Common myeloid progenitor, CD34-positive (primary cell): ENCODE measurements around the gene FLNC.
A peak's percentile ranks its signal among the peaks of the same experiment; 100 is the strongest.

Experiments
- CTCF ChIA-PET: fragments of 350-600 bp; sonication (Branson Sonifier 250); formaldehyde crosslinking; loops from one replicate; lab custom pipeline; 2021; ENCODE audit warnings: antibody characterized with exemption; lab: Charles Lee
- POLR2A ChIA-PET: fragments of 350-600 bp; sonication (Branson Sonifier 250); formaldehyde crosslinking; loops from one replicate; lab custom pipeline; 2021; ENCODE audit warnings: antibody characterized with exemption; lab: Charles Lee
- DNase-seq, 3 donors: peaks; one replicate each; pipeline versions ENCODE4 v3.0.0 to v3.0.0-alpha.2; 2013
- H3K27ac ChIP-seq, 2 experiments: 1 replicate in 1 of 2; 2 replicates in 1 of 2; pipeline ENCODE4 v1.7.0; 2013; ENCODE audit warnings: inconsistent platforms in 2 of 2, low read length in 2 of 2, mild to moderate bottlenecking in 2 of 2, low read depth in 1 of 2, moderate library complexity in 1 of 2; ENCODE audit not compliant: severe bottlenecking in 2 of 2, insufficient read depth in 1 of 2, poor library complexity in 1 of 2
- H3K27me3 ChIP-seq, 5 experiments: replicated peaks in 2 of 5; 1 replicate in 3 of 5; 2 replicates in 2 of 5; pipeline versions ENCODE4 v1.6.1 to v1.7.0; 2013; ENCODE audit warnings: low read length in 4 of 5, mild to moderate bottlenecking in 2 of 5, moderate library complexity in 2 of 5, inconsistent platforms in 1 of 5; ENCODE audit not compliant: insufficient read depth in 5 of 5, control insufficient read depth in 4 of 5
- H3K36me3 ChIP-seq, 4 experiments: 1 replicate in 2 of 4; 2 replicates in 2 of 4; pipeline versions ENCODE4 v1.6.1 to v1.7.0; 2013; ENCODE audit warnings: low read length in 3 of 4, control low read depth in 1 of 4, mild to moderate bottlenecking in 1 of 4; ENCODE audit not compliant: control insufficient read depth in 4 of 4, insufficient read depth in 4 of 4
- H3K4me1 ChIP-seq, 4 experiments: 1 replicate in 3 of 4; 2 replicates in 1 of 4; pipeline versions ENCODE4 v1.6.1 to v1.7.1; 2013; ENCODE audit warnings: low read length in 3 of 4, mild to moderate bottlenecking in 3 of 4, control low read depth in 1 of 4, inconsistent platforms in 1 of 4, moderate library complexity in 1 of 4; ENCODE audit not compliant: control insufficient read depth in 4 of 4, insufficient read depth in 4 of 4; ENCODE audit errors: control extremely low read depth in 1 of 4
- H3K4me3 ChIP-seq, 7 experiments: 1 replicate in 4 of 7; 2 replicates in 3 of 7; pipeline versions ENCODE4 v1.5.1 to v1.7.0; 2013; ENCODE audit warnings: mild to moderate bottlenecking in 7 of 7, low read length in 6 of 7, moderate library complexity in 6 of 7, inconsistent platforms in 2 of 7, low read depth in 2 of 7, control low read depth in 1 of 7; ENCODE audit not compliant: insufficient read depth in 4 of 7, control insufficient read depth in 1 of 7; ENCODE audit errors: extremely low read depth in 1 of 7
- H3K9me3 ChIP-seq, 5 experiments: 1 replicate in 4 of 5; 2 replicates in 1 of 5; pipeline versions ENCODE4 v1.6.1 to v1.7.1; 2013; ENCODE audit warnings: low read length in 4 of 5, mild to moderate bottlenecking in 2 of 5, inconsistent platforms in 1 of 5, low read depth in 1 of 5, moderate library complexity in 1 of 5; ENCODE audit not compliant: control insufficient read depth in 4 of 5, insufficient read depth in 2 of 5; ENCODE audit errors: control extremely low read depth in 1 of 5
- WGBS: methylation state at CpG from one replicate; pipeline ENCODE4 v1.1.5; 2013; ENCODE audit not compliant: insufficient coverage; 5-methylcytosine and 5-hydroxymethylcytosine counted together

FLNC gene

DNA sequence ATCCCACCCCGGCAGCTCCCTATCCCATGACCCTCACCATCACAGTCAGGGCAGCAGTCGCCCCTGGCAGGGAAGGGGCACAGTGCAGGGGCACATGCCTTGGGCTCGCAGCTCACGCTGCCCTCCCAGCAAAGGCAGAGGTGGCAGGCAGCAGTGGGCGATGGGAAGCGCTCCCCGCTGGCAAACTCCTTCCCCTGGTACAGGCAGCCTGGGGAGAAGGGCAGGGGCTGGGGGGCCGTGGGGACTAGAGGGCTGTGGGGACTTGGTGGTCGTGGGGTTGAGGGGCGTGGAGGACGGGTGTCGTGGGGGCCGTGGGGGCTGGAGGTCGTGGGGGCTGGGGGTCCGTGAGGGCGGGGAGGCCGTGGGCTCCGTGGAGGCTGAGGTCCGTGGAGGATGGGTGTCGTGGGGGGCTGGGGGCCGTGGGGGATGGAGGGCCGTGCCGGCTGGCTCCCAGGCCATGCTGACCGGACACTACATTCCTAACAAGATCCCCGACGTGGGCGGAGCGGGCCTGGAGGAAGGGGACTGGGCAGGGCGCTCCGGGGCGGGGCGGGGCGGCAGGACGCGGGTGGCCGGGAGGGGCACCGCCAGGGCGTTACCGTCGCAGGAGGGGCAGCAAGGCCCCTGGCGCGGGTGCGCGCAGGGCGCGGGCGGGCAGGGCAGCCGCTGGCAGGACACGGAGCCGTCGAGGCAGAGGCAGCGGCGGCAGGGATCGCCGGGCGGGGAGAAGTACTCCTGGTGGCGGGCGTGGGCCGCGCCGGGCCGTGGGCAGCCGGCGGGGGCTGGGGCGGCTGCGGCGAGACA lies 60.3 kb downstream of the FLNC start:
- no peak overlapping the region for H3K27ac ChIP-seq
- CTCF ChIA-PET, result interaction anchor here (0.7 kb wide), 1 partner anchor 65 kb away, joined by 3 read pairs; no protein-coding TSS in a partner anchor

GRCh38 chr7:128891110-128891941 lies 61.1 kb downstream of the FLNC start:
- H3K4me1 ChIP-seq, result peaks cover 0 to 12% (median 10%) of the 10 kb centered on the region in 4 experiments
- peak in 2 of 3 donors; percentile 44 to 45 for DNase-seq
- CTCF ChIA-PET, result no interaction called here
- peaks cover 0 to 36% (median 10%) of the 10 kb centered on the region in 5 experiments for H3K27me3 ChIP-seq
- POLR2A ChIA-PET, result no interaction called here
- H3K4me3 ChIP-seq, result peak overlapping the region in 5 of 7 experiments; percentile 9 to 64 (median 19)
- H3K36me3 ChIP-seq, result no peaks in the 10 kb centered on the region
- H3K27ac ChIP-seq, result no peak overlapping the region
- 54% methylated on average over 25 of the region's 41 CpGs for WGBS
- no peaks in the 10 kb centered on the region for H3K9me3 ChIP-seq

More for the DNA sequence above, 60.3 kb downstream of the FLNC start:
- Histone ChIP-seq H3K36me3 (no peaks in the 10 kb centered on the region), H3K4me3 (peak overlapping the region in 4 of 7 experiments; percentile 9 to 64 (median 31)), H3K4me1 (peaks cover 0 to 12% (median 10%) of the 10 kb centered on the region in 4 experiments), H3K27me3 (peaks cover 0 to 36% (median 10%) of the 10 kb centered on the region in 5 experiments), H3K9me3 (no peaks in the 10 kb centered on the region)
- 9% methylated on average over 48 of the region's 67 CpGs for WGBS
- DNase-seq, result peak in 1 of 3 donors; percentile 30
- POLR2A ChIA-PET, result no interaction called here

DNA sequence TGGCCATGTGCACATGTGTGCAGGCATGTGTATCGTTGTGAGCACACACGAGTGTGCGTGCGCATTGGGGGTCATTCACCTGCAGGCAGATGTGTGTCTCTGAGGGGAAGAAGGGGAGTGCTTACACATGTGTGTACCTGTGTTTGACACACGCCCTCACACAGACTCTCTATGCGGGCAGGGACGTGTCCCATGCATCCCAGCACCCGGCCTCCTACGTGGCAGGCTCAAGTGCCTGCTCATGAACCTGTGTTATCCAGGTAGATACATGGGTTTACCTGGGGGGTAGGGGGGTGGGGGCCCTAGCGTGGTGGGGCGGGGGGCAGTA lies 61.7 kb downstream of the FLNC start:
- Histone ChIP-seq H3K4me3 (no peak overlapping the region), H3K27ac (no peak overlapping the region), H3K4me1 (peaks cover 0 to 9% (median 7%) of the 10 kb centered on the region in 4 experiments), H3K9me3 (no peaks in the 10 kb centered on the region), H3K27me3 (peaks cover 0 to 36% (median 10%) of the 10 kb centered on the region in 5 experiments), H3K36me3 (no peaks in the 10 kb centered on the region)
- ChIA-PET POLR2A (no interaction called here), CTCF (no interaction called here)
- no peak for DNase-seq
- WGBS, result 93% methylated on average over 7 of the region's 11 CpGs

DNA sequence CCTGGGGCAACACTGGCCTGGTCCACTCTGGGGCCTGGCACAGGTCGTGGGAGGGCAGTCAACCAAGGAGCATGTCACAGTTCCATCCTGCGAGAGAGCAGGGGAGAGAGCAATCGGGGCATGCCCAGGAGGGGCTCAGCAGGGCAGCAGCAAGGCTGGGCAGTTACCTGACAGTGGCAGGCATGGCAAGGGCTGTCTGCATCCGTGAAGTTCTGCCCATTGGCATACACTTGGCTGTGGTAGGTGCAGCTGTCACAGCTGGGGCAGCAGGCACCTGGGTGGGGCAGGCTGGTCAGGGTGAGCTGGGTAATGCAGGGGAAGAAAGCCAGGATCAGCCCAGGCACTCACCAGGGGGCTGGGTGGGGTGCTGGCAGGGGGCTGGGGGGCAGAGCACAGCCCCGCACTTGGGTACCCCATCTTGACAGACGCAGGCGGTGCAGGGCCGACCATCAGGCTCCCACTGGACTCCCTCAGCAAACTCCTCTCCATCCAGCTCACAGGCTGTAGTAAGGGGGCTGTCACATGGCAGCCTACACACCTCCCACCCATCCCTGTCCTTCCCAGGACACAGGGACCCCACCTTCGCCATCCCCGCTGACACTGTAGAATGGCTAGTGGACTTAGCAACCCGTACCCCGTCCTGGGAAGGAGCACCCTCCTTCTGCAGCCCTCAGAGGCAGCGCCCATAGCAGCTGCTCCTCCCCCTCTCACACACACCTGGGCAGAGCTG lies 62.5 kb downstream of the FLNC start:
- no peaks in the 10 kb centered on the region for H3K9me3 ChIP-seq
- ChIA-PET CTCF (no interaction called here), POLR2A (no interaction called here)
- 97% methylated on average over 9 of the region's 13 CpGs for WGBS
- H3K36me3 ChIP-seq, result no peaks in the 10 kb centered on the region
- peaks cover 0 to 36% (median 10%) of the 10 kb centered on the region in 5 experiments for H3K27me3 ChIP-seq
- H3K4me3 ChIP-seq, result no peak overlapping the region
- peaks cover 0 to 7% (median 5%) of the 10 kb centered on the region in 4 experiments for H3K4me1 ChIP-seq
- no peak overlapping the region for H3K27ac ChIP-seq
- DNase-seq, result no peak

DNA sequence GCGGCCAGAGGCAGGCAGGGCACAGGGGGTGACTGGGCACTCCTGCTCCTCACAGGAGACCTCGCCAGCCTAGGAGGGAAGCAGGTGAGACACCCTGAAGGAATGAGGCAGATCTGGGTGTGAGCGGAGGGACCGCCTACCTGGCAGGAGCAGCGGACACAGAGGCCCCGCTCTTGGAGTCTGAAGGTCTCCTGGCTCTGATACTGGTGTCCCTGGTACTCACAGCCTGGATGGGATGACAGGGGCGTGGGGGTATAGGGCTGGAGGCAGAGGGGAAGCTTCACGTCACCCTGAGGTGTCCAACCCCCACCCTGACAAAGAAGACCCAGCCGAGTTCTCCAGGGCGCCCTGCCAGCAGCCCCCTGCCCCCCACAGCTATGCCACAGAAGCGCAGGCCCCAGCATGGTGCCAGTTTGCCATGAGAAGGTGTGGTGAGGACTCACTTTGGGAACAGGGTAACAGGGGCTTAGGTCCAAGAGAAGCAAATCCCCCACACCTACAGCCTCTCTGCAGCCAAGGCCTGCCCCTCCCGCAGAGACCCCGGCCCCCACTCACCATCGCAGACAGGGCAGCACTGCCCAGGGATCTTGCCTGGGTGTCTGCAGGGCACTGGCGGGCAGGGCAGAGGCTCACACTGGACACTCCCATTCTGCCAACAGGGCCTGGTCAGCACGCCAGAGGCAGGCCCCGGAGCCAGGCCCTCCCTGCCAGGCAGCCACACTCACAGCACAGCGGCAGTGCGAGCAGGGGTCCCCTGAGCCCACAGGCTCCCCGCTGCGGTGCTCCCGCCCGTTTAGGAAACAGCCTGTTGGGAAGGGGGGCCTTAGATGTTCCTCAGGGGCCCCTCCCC lies 63.3 kb downstream of the FLNC start:
- Histone ChIP-seq H3K9me3 (peaks cover 0 to 2% (median 0%) of the 10 kb centered on the region in 5 experiments), H3K36me3 (no peaks in the 10 kb centered on the region), H3K27ac (no peak overlapping the region), H3K4me1 (peaks cover 0 to 7% (median 5%) of the 10 kb centered on the region in 4 experiments), H3K27me3 (peaks cover 0 to 31% (median 8%) of the 10 kb centered on the region in 5 experiments), H3K4me3 (no peak overlapping the region)
- POLR2A ChIA-PET, result no interaction called here
- CTCF ChIA-PET, result no interaction called here
- no peak for DNase-seq
- 96% methylated on average over 17 of the region's 23 CpGs for WGBS

GRCh38 chr7:128894101-128894440 lies 63.9 kb downstream of the FLNC start:
- POLR2A ChIA-PET, result no interaction called here
- H3K4me3 ChIP-seq, result no peak overlapping the region
- H3K27ac ChIP-seq, result no peak overlapping the region
- WGBS, result no CpG with 5 or more reads among the region's 6 CpGs
- CTCF ChIA-PET, result no interaction called here
- DNase-seq, result no peak
- no peaks in the 10 kb centered on the region for H3K36me3 ChIP-seq
- peaks cover 0 to 7% (median 5%) of the 10 kb centered on the region in 4 experiments for H3K4me1 ChIP-seq
- peaks cover 0 to 6% (median 0%) of the 10 kb centered on the region in 5 experiments for H3K9me3 ChIP-seq
- peaks cover 0 to 28% (median 6%) of the 10 kb centered on the region in 5 experiments for H3K27me3 ChIP-seq
